Thyroid gland (tissue), 4 donors: ENCODE data around the gene SPCS2.

Source experiments
- CTCF ChIP-seq, 6 experiments: fragments of 200-600 bp in 3 of 6; fragments of 450-650 bp in 3 of 6; sonication (generic) in 3 of 6; IDR thresholded peaks; one replicate each; pipeline ENCODE4 v1.5.1; 2016 to 2019; ENCODE audit warnings: antibody characterized with exemption in 6 of 6, mild to moderate bottlenecking in 2 of 6, inconsistent platforms in 1 of 6, moderate library complexity in 1 of 6
- POLR2A ChIP-seq, 2 donors: fragments of 450-650 bp; IDR thresholded peaks; one replicate each; pipeline ENCODE4 v1.6.1; 2017; ENCODE audit warnings: antibody characterized with exemption in 2 of 2, mild to moderate bottlenecking in 2 of 2, moderate library complexity in 1 of 2

GRCh38 chr11:74948546-74948897 lies 544 bp upstream of the SPCS2 start:
- TF ChIP-seq CTCF (IDR thresholded peaks at IDR 0.05) = no peak
- no peak for TF ChIP-seq POLR2A (IDR thresholded peaks at IDR 0.05)
